ENCODE data around the gene FRY.
A peak's percentile ranks its signal among the peaks of the same experiment; 100 is the strongest.

FRY gene

DNA sequence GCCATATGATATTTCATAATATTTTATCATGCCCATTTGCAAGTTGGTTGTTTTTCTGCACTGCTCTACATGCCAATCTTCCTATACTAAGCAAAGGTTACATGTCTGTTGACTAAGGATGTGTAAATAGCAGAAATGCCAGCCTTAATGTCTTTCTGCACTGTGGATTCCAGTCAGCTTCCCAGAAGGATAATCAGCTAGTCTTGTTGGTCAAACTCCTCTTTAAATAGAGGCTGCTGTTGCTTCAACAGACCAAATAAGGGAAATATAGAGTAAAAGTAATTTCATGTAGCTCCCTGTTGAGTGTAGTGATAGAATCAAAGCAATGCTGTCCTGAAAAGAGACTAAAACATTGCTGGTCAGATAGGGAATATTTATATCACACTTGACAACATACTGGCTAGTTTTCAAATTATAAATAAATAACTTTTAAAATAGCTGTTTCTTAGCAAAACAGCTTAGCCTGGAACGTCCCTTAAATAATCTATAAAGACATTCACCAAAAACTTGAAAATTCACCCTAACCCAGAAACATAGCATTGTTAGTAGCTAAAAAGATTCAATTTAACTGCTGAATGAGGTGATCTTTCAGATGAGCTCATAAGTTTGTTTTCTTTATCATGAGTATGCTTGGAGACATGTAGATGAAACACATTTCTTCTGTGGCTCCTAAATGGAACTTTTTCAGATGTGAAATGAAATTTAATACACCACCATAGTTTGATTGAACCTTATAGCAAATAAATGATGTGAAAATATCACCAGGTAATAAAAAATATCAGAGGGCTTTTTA lies 56.6 kb downstream of the FRY start:
- no peak for DNase-seq

DNA sequence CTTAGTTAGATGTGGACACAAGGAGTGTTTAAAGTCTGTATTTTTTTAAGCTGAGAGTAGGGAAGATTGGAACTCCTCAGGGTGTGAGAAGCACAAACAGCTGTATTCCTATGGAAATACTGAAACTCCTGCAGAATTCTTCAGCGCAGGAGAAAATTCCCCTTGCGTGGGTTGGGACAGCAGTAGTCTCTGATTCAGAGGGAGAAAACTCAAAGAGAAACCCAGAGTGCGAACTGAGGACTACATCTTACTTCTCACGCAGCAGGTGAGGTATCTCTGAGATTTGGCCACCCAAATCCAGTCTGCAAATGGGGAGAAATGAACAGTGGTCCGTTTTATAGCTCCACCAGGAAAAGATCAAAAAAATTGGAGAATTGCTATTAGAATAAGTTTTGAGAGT lies 60.9 kb downstream of the FRY start:
- DNase-seq, result no peak

DNA sequence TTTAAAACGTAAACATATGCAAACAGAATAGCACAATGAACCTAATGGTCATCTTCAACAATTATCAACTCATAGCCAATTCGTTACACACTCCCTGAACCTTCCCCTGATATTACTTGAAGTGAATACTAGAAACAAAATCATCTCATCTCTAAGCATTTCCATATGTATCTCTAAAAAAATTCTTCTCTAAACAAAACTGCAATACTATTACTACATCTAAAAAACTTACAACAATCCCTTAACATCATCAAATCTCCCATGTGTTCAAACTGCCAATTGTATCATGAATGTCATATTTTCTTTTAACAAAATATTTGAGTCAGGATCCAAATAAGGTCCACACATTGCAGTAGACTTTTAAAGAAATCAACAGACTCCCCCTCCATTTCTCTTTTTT lies 61.4 kb downstream of the FRY start:
- no peak for DNase-seq

DNA sequence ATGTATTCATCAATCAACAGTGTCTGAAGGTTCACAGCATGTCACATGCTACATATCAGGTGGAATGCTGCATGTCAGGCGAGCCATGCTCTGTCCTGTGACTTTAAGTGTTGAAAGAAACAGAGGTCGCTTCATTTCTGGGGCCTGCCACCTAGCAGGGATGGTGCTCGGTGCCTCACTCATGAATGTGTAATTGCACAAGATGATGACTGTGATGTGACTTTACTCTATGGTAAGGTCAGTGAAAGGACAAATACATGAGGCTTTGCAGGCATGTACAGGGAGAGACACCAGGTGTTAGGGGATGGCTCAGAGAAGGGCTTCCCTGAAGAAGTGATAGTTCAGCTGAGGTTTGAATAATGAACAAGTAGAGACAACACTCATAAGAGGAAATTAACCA lies 66.7 kb downstream of the FRY start:
- DNase-seq, result no peak

DNA sequence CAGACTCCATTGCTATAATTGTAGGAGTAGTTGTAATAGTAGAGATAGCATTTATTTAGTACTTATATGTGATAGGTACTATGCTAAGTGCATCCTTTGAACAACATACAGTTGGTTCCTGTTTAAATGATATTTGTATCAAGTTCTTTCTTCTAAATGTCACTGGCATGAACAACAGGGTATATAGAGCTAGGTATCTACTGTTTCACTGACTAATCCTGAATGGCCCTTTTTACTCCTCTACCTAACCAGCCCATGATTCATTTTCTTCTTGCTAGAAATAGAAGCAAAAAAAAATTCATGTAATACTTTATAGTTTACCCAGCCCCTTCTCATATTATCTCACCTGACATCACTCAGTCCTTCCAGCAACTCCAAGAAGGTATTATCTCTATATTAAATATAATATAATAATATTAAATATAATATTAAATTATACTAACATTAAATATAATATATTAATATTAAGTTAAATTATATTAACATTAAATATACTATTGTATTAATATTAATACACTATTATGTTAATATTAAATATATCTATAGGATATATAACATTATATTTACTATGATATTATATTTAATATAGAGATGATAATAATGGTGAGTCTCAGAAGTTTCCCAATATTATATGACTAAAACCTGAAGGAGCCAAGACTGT lies 74.2 kb downstream of the FRY start:
- DNase-seq, result no peak

DNA sequence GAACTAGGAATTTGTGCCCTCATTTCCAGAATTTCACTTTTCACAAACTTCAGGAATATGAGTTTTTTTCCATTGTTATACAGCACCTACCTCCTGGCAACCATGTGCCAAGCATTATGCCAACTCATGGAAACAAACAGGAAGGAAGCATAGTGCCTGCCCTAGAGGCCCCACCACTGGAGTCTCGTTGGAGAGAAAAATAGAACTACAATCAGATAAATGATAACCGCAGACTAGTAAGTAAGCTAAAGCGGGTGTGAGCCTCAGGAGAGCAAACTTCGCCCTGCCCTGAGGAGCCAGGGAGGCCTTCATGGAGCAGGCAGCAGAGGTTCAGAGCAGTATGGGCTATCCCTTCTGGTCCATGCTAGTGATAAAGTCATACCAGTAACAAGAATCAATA lies 75.9 kb downstream of the FRY start:
- DNase-seq, result no peak

DNA sequence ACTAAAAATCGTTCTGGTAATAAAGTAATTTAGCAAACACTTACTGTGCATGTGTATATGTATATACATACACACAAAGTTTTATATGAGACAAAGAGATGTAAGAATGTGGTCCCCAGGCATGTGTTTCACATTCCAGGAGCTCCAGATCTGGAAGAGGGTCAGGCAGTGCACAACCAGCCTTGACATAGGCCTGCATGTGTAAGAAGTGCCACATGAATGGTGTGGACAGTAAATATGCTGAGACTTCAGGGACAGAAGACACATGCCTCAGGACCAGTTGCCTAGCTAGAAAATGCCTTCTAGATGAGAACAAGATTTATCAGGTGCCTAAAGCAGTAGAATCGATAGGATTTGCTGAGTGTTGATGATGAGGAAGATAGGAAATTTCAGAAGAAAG lies 76.4 kb downstream of the FRY start:
- no peak for DNase-seq

DNA sequence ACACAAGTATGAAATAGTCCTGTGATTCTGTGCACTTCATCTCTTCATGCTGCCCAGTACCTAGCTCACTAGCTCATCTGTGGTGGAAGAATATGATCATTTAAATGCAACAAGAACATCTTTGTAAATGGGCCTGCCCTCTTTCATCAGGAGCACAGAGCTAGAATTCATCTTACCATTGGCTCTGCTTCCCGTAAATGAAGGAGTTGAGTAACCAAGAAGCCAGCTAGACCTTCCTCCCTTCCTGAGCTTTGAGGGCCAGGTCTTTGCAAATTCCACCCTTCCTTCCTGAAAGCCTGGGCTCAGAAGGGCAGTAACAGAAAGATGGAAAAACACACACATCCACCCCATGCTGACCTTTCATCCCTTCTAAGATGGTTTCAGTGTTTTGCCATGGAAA lies 82.0 kb downstream of the FRY start:
- no peak for DNase-seq

DNA sequence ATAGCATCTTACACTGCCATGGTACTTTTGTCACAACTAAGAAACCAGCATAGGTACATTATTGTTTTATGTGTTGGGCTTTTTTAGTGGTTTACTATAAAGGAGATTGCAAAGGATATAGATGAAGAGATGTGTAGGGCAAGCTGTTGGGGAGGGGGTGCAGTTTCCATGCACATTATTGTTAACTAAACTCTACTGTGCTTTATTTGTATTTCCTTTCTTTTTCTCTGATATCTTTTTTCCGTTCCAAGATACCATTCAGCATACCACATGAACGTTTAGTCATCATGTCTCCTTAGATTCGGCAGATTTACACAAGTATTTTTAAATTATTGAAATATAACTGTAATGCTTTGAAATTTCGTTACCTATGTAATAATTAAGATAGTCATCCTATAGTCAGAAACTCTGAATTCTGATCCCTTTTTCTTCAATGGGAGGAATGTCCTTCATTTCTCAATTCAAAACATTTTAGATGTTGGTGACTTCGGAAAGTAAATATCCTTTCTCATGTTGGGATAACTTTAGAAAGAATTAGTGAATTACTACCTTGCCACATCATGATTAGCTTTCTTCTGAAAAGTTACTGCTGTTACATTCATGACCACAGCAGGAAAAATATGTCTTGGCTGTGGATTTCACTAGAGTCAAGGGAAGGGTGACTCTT lies 82.8 kb downstream of the FRY start:
- no peak for DNase-seq

DNA sequence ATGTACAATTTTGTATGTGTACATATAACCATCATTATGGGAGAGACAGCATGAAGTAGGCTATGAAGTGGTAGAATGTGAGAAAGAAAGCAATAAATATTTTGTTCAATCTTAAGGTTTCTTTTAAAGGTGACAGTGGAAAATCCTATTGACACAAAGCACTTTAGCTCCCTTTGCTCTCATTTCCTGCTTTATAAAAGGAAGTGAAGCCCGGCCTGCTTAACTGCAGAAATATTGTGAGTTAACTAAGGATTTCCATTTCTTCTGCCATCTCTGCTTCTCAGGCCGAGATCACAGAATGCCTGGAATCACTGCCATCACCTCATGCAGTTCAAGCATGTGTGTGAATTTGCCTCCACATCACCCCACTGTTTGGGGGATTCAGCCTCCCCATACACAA lies 83.5 kb downstream of the FRY start:
- DNase-seq, result no peak

DNA sequence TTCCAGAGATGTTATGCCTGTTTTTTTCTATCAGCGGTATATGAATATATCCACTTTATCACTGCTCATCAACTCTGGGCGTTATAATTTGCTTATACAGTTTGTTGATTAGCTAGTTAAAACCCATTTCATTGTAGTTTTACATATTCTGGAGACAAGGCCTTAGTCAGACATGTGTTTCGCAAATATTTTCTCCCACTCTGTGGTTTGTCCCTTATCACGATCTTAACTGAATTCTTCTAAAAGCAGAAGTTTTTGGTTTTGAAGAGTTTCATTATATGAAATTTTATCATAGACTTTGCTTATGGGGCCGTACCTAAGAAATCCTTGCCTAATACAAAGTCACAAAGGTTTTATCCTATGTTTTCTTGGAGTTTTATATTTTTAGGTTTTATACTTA lies 84.6 kb downstream of the FRY start:
- no peak for DNase-seq

DNA sequence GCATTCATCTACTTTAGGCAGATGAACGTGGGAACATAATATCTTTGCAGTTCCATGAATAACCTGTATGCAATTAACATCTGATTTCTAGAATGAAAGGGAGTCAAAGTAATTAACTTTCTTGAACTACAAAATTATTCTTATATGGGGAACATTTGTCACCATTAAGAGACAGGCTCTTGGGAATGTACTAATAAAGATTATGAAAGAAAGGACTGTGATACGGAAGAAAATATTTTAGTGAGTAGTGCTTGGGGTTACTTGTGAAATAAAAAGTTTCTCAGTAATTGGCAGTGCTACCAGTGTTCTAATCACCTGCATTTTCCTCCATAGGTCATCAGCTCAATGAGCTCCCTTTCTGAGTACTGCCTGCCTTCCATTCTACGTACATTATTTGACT lies 85.4 kb downstream of the FRY start:
- no peak for DNase-seq

DNA sequence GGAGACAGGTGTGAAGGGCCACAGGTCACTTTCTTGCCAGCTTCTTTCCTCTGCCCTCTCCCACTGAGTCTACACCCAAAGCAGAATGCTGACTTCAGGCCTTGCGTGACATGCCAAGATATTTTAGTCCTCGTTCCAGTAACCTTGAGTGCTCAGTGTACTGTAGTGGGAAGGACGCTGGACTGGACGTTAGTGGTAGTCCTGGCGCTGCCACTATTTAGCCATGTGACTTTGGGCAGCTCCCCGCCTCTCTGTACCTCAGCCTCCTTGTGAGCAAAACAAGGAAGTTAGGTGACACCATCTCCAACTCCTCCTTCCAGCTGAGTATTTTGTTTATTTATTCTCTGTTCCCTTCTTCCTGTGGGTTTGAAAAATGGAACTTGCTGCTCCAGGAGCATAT lies 86.1 kb downstream of the FRY start:
- no peak for DNase-seq

DNA sequence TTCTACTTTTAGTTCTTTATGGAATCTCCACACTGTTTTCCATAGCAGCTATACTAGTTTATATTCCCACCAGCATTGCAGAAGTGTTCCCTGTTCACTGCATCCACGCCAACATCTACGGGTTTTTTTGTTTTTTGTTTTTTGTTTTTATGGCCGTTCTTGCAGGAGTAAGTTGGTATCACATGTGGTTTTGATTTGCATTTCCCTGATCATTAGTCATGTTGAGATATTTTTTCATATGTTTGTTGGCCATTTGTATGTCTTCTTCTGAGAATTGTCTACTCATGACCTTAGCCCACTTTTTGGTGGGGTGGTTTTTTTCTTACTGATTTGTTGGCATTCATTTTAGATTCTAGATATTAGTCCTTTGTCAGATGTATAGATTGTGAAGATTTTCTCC lies 89.7 kb downstream of the FRY start:
- no peak for DNase-seq

DNA sequence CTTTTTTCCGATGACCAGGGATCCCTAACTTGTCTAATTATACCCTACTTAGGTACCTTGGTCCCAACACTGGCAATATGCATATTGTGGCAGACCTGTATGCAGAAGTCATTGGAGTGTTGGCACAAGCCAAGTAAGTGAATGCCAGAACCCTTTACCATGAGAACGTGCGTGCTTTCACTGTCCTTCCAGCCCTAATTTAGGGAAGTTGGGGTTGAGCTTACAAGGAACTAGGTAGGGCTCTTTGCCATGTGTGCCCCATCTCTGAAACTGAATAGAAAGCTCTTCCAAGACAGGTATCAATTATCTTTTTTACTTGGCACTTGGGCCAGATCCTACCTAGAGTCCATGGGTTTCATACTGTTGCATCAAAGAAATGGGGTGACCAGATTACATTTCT lies 93.2 kb downstream of the FRY start:
- no peak for DNase-seq

DNA sequence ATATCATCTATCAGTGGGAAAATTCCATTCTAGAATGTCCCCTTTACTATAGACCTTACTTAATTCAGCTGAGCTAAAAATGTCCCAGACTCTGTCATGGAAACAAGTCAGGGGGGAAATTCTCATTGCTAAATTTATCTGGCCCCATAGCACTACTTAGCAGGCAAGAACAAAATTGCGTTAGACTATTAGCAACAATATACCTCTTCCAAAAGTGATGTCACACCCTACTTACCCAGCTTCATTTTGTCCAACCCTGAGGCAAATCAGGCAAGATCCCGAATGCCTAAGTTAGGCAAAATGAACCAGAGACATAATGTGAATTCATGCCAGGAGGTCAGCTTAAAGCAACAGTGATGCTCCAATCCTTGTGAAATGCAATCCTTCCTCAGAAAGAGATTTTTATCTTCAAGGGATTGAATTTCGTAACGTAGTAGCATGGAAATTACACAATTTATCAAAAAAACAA lies 93.7 kb downstream of the FRY start:
- peak; percentile 46 for DNase-seq

DNA sequence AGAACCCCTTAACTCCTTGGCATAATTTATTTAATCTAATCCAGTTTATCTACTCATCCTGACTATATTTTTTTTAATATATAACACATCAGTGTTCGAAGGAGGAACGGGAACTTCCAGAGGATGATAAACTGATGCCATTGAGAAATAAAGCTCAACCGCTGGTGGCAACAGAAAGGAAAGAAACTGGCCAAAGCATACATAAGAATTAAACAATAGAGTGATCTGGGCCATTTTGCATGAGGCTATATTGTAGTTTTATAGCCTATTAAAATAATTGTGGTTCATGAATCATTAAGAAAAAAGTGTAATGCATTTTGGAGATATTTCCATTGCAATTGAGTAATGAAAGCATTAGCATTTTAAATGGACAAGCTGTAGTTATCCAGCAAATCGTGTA lies 94.2 kb downstream of the FRY start:
- DNase-seq, result peak; percentile 50

DNA sequence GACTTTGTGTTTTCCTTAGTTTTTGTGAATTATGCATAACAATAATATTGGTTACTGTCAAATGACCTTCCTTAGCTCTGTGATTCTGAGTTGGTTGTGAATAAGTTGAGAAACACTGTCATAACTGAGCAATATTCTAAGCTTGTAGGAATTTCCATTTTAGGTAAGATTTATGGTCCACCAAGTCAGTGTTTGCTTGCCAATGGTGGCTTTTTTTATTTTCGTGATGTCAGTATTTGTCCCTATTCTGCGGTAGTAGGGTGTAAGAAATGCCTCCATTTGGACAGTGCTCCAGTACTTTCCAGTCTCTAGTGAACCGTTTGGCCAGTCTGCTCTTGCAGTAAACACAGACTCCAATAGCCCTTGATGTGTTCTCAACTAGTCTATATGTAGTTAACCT lies 94.7 kb downstream of the FRY start:
- DNase-seq, result peak; percentile 23

DNA sequence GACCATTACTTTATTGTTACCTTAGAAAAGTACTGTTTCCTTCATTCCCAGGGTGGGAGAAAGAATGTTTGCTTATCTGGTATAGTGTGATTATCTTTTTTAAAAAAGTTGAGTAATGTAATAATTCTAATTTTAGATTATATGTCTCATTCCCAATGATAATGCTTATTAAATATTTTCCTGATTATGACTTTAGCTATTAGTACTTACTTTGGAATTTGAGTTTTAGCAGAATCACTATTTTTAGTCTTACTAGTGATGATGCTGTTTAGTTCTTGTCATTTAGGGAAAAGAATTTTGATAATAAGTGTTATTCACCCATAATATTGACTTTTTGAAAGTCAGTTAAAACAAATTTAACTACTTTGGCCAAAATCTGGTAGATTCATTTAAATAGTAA lies 95.2 kb downstream of the FRY start:
- peak; percentile 19 for DNase-seq

DNA sequence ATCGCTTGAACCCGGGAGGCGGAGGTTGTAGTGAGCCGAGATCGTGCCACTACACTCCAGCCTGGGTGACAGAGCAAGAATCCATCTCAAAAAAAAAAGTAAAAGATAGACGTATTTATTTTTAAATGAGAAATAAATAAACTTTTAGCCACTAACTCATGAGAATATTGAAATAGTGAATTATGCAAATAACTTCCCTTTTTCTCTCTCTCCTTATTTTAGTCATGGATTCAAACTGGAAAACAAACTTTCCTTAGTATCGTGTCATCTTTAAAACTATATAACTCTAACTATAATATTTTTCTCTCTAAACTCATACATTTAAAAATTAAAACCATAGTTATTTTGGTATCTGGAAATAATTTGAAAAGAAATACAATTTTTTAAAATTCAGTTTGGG lies 96.1 kb downstream of the FRY start:
- DNase-seq, result no peak

DNA sequence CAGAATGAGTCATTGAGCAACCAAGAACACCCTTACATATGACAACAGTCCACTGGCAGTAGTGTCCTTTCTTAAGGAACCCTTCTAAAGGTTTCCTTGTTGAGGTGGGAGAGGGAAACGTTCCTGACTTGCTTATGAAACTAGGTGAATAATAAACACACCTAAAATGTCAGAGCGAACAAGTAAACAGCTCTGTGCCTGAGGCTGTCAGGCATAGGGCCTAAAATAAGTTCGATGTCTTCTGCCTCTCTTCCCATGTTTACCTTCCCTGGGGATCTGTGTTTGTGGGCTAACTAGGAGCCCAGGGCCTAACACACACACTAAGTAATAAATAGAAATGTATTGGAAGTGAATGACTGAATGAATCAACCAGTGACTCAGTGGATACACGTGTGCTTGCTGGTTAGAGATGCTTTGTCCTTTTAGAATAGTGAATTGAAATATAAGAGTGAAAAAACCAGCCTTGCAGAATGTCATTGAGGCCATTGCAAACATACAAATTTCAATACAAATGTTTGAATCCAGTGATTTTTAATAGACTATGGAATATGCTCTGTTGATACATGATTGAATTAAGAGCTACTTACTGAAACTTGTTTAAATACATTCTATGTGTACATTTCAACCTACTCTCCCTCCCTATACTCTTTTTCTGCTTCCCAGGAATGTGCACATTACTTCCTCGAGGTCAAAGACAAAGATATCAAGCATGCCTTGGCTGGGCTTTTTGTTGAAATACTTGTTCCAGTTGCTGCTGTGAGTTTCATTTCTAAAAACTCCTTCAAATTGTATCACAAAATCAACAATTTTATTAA lies 102.9 kb downstream of the FRY start:
- DNase-seq, result peak; percentile 23

DNA sequence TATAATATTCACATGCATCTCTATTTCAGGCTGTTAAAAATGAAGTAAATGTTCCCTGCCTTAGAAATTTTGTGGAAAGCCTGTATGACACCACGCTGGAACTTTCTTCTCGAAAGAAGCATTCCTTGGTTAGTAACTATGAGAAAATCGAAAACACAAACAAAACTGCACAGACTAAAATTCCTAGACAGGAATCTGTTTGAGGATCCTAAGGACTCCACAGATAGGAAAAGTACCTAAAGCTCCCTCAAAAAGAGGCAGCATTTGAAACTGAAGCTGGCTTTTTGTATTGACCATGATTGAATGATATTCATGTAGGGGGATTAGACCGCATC lies 103.4 kb downstream of the FRY start:
- DNase-seq, result no peak

DNA sequence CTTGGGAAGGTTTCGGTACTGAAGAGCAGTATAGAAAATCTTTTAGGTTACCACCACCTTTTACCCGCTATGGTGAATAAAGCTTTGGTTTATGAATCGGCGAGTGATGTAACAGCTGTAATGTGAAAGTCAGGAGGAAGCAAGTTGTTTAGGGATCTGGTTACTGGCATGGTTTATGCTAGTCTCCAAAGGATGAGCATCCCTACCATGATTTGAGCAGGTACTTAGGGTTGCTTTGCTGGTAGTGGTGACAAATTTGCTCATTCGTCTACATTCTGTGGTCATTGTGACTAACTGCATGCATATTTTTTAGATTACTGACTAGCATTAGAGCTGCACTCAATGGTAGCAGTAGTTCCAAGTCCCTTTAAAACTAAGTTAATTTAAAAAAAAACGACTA lies 104.1 kb downstream of the FRY start:
- DNase-seq, result peak; percentile 83

DNA sequence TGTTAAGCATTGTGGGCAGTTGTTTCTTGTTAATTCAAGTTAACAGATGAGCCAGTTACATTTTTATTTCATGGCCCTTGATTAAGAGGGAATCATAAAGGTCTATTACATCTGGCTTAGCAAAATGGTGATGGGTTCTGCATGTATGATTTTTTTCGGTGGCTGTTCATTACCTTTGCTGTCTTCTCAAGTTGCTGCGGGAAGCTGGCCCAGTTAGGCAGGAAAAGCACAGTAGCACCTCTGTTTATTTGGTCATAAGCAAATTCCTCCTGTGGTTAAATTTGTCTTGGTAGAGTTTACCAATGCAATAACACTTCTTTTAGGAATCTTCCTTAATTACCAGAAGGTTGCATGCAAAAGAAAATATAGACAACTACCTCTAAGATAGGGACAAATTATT lies 104.5 kb downstream of the FRY start:
- DNase-seq, result no peak
